HG03108 (cell line): ENCODE results near the gene SULT1E1.
A peak's percentile ranks its signal among the peaks of the same experiment; 100 is the strongest.

ENCODE experiments used
- ATAC-seq: cut with Tn5 transposase; IDR thresholded peaks from one replicate; pipeline ENCODE4 v1.9.1; 2021; ENCODE audit warnings: moderate library complexity; ENCODE audit not compliant: unreplicated experiment

SULT1E1 gene

GRCh38 chr4:69860052-69860451, at the start of gene SULT1E1:
TSS of gene SULT1E1 (minus strand) at chr4:69860145. CDS start at chr4:69857644, 2,501 bp downstream.
- no peak for ATAC-seq

GRCh38 chr4:69909195-69909594, 49.2 kb upstream of the SULT1E1 start:
- ATAC-seq = no peak

GRCh38 chr4:69907151-69907550, 47.2 kb upstream of the SULT1E1 start:
- ATAC-seq = no peak

- ATAC-seq = no peak
These were observed 36.7 kb upstream of the SULT1E1 start for GRCh38 chr4:69896530-69897116.

GRCh38 chr4:69894721-69895120, 34.8 kb upstream of the SULT1E1 start:
- ATAC-seq = no peak

GRCh38 chr4:69894186-69894585, 34.2 kb upstream of the SULT1E1 start:
- no peak for ATAC-seq

GRCh38 chr4:69888336-69888735, 28.4 kb upstream of the SULT1E1 start:
- no peak for ATAC-seq

- ATAC-seq = no peak
These were observed 22.2 kb upstream of the SULT1E1 start for GRCh38 chr4:69882150-69882549.

GRCh38 chr4:69881173-69881773, 21.3 kb upstream of the SULT1E1 start:
- ATAC-seq = peak; percentile 81

GRCh38 chr4:69878250-69878649, 18.3 kb upstream of the SULT1E1 start:
- ATAC-seq = no peak

- ATAC-seq = no peak
These were observed 17.5 kb upstream of the SULT1E1 start for GRCh38 chr4:69877453-69877852.

GRCh38 chr4:69876071-69876470, 16.1 kb upstream of the SULT1E1 start:
- no peak for ATAC-seq

GRCh38 chr4:69875576-69875975, 15.6 kb upstream of the SULT1E1 start:
- no peak for ATAC-seq

GRCh38 chr4:69874507-69874906, 14.6 kb upstream of the SULT1E1 start:
- no peak for ATAC-seq

- no peak for ATAC-seq
These were observed 1.8 kb upstream of the SULT1E1 start for GRCh38 chr4:69861756-69862155.

- ATAC-seq = no peak
These were observed 765 bp upstream of the SULT1E1 start for GRCh38 chr4:69860521-69861298.

GRCh38 chr4:69859140-69859685, 732 bp downstream of the SULT1E1 start:
- no peak for ATAC-seq

GRCh38 chr4:69858690-69859089, 1.3 kb downstream of the SULT1E1 start:
- no peak for ATAC-seq

- no peak for ATAC-seq
These were observed 4.1 kb downstream of the SULT1E1 start for GRCh38 chr4:69855822-69856221.

- ATAC-seq = peak; percentile 85
These were observed 10.0 kb downstream of the SULT1E1 start for GRCh38 chr4:69849969-69850368.

GRCh38 chr4:69849297-69849696, 10.6 kb downstream of the SULT1E1 start:
- ATAC-seq = no peak

- no peak for ATAC-seq
These were observed 11.9 kb downstream of the SULT1E1 start for GRCh38 chr4:69848028-69848427.
